GM11168 (cell line): ENCODE measurements around the gene DHTKD1.
"Not testable (repeated sequence)": the region's sequence is repeated elsewhere in the genome, so short reads cannot be mapped to it uniquely, and the experiment has no call there.

ENCODE experiments used
- in situ Hi-C: fragments of 300-500 bp; cut with MboI; formaldehyde crosslinking; loops from one replicate; pipeline ENCODE4 v1.12.0; 2022; ENCODE audit warnings: low sequenced_read_pairs; ENCODE audit not compliant: unreplicated experiment

Gene DHTKD1

DNA sequence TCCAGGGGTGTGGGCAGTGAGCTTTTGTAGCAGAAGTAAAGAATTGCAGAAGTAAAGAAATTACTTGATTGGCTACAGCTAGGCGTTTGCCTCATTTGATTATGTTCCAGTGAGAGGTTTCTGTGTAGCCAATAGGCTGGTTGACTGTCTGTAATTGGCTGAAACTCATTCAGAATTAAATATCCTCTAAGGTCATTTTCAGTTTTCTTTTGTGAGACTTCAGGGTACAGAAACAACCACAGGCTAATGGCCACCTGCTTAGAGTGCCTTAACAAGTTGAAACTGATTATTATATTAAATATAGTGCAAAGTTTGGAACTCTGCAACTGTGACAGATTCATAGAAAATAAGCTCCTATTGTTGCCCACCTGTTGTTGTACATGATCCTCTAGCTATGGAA, 71.3 kb downstream of the DHTKD1 start:
- in situ Hi-C loops = no loop called here

DNA sequence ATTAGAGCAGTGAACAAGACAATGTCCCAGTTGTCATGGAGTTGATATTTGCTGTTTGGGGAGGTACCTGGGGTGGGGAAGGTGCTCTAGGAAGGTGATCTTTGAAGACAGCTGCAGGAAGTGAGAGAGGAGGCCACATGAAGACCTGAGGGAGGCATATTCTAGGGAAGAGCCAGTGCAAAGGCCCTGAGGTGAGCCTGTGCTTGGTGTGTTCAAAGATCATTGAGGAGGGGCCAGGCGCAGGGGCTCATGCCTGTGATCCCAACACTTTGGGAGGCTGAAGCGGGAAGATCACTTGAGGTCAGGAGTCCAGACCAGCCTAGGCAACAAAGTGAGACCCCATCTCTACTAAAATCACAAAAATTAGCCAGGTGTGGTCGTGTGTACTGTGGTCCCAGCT, 75.8 kb downstream of the DHTKD1 start:
- in situ Hi-C loops = no loop called here

DNA sequence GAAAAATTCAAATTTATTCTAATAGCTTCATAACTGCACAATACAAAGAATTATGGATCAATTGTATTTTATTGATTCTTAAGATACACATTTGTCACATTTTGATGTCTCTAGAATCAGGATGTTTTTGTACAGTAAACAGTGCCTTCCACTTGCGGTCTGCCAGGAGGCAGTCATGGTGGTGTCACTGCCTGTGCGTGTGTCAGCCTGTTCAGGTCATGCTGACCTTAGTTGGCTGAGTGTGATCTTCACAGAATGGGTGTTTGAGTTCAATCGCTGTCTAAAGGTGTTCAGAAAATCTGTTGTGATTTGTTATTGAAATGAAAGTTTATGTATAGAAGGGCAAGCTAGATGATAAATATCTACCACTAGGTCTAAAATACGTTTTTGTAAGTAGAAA, 81.4 kb downstream of the DHTKD1 start:
- in situ Hi-C loops = no loop called here

DNA sequence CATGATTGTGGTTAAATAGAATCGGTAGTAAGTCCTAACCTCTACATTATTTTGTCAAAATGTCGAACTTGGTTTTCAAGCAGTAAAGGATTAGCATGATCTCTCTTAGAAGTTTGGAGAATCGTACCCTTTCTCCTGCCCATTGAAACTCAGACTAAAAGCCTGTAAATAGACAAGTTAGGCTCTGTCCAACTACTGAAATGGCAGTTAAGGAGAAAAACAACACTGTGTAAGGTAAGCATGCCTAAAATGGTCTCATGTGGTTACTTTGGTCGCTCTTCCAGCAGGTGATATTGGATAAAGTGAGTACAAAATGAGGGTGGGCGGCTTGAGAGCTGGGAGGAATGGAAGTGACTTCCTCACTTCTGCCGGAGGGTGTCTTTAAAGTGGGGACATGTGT, 85.8 kb downstream of the DHTKD1 start:
- in situ Hi-C loops = no loop called here

DNA sequence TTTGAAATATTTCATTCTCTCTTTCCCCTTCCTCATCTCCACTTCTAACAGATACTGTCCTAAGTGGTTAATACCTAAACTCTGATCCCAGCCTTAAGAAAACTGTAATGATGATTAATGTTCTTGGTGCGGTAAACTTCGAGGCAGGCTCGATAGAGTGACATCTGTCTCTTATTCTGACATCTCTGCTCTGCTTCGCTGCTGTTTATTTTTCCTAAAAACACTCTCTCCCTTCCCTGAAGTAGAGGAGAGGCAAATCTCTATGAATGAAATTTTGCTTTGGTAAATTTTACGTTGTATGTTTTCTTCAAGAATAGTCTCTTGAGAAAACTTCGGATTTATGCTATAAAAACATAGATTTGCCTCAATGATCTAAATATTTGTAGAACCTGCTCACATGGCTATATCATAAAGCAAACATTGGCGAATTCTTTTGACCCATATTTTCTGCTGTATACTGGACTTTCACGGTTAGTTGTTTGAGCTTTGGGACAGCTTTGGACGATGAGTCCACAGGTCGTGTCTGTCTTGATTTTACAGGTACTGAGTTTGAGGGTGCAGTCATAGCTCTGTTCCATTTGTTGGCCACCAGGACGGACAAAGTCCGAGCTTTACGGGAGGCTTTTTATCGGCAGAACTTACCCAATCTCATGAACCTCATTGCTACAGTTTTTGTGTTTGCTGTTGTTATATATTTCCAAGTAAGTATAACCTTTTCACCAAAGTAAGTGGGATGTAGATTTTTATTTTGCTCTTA, 87.8 kb downstream of the DHTKD1 start:
- in situ Hi-C loops = no loop called here

DNA sequence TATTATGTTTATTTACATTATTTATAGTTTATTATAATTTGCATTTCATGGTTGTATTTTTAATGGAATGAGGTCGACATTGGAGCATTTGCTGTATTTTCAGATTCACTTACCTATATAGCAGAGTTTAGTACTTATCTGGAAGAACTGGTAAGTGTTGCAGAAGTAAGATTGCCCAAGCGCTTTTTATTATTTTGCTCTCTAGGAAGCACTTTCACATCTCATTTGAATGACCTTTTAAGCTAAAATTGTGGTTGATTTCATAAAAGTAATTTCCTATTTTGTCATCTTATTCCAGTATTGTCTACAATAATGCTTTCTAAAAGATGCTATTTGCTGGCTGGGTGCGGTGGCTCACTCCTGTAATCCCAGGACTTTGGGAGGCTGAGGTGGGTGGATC, 89.4 kb downstream of the DHTKD1 start:
- in situ Hi-C loops = no loop called here

DNA sequence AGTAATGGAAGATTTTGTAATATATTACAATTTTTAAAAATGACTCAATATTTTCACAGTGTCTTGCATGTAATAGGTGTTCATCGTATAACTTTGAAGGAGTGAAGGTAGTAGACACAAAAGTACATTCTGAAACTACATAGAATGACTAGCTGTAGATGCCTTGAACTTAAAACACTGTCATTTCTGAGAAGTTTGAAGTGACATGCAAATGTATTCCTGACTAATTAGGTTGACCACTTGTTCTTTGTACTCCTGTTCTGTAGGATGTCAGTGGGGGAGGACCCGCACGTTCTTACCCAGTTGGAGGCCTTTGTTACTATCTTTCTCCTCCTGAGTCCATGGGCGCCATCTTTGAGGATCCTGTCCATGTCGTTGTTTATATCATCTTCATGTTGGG, 91.9 kb downstream of the DHTKD1 start:
- in situ Hi-C loops = no loop called here

DNA sequence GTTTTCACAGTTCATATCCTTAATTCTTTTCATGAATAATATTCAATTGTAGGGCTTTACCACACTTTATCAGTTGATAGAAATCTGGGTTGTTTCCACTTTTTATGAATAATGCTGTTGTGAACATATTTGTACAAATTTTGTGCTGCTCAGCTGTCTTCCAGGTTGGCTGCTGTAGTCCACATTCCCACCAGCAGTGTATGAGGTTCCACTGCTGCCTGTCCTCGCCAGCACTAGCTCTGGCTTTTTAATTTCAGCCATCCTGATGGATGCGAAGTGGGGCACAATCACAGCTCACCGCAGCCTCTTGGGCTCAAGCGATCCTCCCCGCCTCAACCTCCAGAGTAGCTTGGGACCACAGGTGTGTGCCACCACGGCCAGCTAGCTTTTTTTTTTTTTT, 94.2 kb downstream of the DHTKD1 start:
- in situ Hi-C loops = no loop called here

DNA sequence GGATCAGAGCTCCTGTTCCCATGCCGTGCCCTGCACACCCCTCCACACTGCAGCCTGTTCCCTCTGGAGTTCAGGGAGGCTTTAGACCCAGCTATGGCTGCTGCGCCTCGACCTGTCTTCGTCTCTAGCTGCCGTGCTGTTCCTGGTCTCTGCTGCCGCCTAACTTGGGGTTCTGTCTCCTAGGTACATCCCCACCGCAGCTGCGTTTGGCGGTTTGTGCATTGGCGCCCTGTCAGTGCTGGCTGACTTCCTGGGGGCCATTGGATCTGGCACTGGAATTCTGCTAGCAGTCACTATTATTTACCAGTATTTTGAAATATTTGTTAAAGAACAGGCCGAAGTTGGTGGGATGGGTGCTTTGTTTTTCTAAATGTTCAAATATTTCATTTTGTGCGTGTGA, 95.3 kb downstream of the DHTKD1 start:
- in situ Hi-C loops = no loop called here

DNA sequence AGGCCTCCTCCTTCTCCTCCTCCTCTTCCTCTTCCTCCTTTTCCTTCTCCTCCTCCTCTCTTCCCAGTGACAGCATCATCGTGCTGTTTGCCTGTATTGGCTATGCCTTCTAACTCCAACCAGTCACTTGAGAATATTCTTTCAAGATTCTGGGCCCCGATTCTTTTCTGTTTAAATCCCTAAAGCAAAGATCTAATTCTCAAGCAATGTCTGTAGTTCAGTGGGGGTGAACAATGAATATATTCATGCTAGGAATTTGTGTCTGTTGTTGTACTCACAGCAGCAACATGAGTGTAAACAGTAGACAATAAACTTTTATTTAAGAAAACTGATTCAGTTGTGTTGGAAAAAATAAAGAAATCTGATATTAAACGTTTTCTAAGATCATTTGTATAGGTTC, 96.3 kb downstream of the DHTKD1 start:
- in situ Hi-C loops = no loop called here

DNA sequence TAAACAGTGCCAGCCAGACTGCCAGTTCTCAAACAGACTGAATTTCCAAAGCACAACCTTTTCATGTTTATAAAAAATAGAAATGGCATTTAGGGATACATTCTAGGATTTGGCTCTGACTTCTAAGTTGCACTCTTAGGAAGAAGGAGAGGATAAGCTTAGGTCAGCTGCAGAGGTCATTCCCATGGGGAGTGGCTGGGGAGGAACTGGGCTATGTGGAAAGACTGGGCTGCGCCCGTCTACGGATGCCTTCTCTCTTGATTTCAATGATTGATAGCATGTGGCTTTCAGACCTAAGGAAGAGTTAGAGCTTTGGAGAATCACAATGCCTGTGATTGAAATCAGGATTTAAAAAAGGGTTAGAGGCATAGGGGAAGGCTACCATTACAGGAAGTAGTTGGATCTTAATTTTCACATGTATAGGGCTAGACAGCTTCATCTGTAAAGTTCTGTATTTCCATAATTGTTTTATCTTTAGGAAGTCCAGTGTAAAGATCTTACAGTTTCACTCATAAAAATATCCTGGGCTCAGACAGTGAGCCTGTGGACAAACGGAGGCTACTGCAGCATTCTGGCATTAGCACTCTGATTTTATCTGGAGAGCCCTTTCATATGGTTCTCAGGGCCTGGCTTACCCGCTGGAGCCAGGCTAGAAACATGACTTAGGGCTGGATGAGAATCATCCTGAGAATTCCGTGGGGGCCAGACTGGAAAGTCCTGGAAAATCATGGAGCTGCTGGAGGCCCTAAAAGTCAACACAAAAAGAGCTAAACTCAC, 97.4 kb downstream of the DHTKD1 start:
- in situ Hi-C loops = no loop called here

DNA sequence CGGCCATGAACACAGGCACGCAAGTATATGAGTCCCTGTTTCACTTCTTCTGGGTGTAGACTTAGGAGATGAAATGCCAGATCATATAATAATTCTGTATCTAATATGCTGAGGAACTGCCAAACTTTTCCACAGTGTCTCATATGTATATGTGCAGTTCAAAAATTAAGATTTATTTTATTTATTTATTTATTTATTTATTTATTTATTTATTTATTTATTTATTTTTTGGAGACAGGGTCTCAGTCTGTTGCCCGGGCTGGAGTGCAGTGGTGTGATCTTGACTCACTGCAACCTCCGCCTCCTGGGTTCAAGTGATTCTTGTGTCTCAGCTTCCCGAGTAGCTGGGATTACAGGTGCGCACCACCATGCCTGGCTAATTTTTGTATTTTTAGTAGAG, 102.8 kb downstream of the DHTKD1 start:
- in situ Hi-C loops = not testable (repeated sequence)
